Stimulated activated CD4-positive, alpha-beta T cell treated with anti-CD3 and anti-CD28 coated beads, Interleukin-1b, Interleukin-23, amount 100 ng/mL, for 24 hours (primary cell): ENCODE results near the gene SNX30.

ENCODE experiments used
- DNase-seq, 4 experiments: peaks; one replicate each; pipeline ENCODE4 v3.0.0-alpha.2; 2020; ENCODE audit warnings: low read depth in 4 of 4, low spot score in 1 of 4

The SNX30 gene

DNA sequence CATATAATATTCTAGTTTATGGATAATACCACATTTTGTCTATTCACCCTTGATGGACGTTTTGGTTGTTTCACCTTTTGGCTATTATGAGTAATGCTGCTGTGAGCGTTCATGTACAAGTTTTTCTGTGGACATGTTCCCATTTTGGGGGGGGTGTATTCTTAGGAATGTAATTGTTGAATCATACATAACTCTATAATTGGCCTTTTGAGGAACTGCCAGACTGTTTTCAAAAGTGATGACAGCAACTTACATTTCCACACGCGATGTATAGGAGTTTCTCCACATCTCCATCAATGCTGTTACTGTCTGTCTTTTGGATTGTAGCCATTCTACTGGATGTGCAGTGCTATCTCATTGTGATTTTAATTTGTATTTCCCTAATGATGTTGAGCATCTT is 70.3 kb downstream of the SNX30 start:
- no peak for DNase-seq

DNA sequence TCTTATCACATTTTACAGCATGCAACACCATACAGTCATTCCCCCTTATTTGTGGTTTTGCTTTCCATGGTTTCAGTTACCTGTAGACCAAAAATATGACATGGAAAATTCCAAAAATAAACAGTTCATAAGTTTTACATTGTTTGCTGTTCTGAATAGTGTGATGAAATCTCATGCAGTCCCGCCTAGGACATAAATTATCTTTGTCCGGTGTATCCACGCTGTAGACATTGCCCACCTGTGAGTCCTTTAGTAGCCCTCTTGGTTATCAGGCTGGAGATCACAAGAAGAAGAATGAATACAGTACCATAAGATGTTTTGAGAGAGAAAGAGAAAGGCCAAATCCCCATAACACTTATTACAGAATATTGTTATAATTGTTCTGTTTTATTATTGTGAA is 72.1 kb downstream of the SNX30 start:
- DNase-seq, result no peak

DNA sequence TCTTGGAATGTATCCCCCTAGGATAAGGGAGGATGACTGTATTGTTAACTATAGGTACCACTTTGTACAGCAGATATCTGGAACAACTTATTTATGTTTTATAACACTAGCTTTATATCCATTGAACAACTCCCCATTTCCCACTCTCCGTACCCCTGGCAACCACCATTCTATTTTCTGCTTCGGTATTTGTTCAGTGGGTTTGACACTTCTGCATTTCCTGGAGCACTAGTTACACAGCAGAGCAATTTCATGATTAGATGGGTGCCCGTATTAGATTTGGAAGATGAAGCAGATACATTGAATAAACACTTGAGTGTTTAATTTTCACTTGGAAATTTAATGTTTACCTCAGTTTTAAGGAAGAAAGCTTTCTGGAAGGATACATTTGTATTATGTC is 72.7 kb downstream of the SNX30 start:
- no peak for DNase-seq

DNA sequence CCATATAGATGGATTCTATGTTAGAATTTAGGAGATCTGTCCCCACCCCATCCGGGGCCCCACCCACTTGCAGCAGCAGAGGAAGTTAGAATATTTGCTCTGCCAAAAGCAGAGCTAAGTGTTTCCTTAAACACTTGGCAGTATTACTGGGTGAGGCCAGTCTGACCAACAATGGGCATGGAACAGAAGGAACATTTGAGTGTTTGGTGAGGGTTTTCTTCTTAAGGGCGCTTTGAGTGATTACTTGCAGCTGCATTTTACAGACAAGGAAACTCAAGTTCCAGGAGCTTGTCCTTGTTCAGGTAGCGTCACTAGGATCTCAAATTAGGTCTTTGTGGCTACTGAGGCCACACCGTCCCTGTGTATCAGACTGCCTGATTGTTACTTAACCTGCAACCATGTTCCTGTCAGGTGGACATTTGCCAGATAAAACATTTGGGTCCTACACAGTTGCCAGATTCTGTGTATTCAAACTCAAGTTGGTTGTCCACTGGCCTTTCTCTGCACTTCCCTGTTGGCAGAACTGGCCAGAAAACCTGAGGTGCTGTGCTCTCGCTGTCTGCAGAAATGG is 80.8 kb downstream of the SNX30 start:
- no peak for DNase-seq

DNA sequence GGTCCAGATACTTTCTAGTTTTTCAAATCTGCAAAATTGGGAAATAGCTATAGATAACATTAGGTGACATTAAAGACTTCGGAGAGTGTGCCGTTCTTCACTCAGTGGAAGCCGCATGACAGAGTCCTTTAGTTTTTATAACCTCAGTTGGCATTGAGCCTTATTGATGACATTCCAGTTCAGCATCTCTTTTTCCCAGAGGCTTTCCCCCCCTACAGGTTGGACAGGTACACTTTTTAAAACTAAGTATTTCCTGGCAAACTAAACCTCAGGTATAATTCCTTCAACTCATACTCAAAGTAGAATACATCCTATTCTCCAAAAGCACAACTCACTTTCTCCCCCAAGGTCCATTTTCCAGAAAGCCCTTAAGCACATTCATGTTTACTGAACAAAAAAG is 81.4 kb downstream of the SNX30 start:
- DNase-seq, result no peak

DNA sequence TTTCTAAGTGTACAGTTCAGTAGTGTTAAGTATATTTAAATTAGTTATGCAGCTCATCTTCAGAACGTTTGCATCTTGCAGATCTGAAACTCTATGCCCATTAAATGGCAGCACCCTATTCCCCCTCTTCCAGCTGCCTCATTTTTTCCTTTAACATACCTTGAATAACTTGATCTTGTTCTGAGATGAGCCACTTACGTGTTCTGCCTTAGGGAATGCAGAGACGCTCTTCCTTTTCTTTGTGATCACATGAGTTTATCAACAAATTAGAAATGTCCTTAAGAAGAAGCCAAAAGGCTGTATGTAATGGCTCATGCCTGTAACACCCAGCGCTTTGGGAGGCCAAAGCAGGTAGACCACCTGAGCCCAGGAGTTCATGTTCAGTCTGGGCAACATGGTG is 82.5 kb downstream of the SNX30 start:
- no peak for DNase-seq

DNA sequence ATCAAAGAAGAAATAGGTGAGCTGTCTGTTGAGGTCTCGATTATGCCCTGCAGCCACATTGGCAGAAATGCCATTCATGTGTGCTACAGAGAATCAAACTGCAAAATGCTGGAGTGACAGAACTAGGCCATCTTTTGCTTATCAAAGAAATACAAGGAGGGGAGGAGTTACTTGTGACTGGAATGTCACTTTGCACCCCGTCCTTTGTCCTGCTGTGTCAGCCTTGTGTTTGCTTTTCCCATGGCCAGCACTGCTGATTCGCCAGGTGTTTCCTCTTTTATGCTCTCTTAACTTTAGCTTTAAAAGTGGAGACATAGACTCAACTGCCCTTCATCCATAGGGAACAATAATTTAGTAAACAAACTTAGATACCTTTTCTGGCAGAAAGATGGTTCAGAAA is 85.8 kb downstream of the SNX30 start:
- DNase-seq, result no peak

DNA sequence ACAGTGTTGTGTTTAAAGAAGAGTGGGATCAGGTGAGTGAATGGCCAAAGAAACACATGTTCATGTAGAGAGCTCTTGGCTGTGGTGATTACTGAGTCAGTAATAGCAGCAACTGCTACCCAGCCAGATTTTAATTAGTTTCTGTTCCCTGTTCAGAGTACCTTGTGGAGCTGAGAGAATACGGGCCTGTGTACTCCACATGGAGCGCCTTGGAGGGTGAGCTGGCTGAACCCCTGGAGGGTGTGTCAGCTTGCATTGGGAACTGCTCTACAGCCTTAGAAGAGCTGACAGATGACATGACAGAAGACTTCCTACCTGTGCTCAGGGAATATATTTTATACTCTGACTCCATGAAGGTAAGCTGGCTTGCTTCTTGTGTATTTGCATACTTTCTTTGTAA is 87.8 kb downstream of the SNX30 start:
- DNase-seq, result no peak

DNA sequence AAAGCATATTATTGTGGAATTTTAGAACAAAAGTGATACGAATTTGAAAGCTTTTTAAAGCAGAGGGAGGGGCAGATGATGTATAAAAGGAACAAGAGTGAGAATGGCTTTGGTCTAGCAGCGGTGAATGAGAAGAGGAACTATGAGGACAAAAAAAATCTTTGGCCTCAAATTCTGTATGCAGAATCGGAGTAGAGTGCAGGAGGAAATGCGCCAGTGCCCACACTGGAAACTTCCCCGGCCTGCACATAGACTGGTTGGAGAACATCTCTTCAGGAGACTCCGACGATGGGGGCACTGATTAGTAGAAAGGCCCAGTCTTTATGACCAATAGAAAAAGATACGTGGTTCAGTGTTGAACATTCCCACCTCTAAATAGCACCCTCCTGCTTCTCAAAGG is 88.8 kb downstream of the SNX30 start:
- no peak for DNase-seq

DNA sequence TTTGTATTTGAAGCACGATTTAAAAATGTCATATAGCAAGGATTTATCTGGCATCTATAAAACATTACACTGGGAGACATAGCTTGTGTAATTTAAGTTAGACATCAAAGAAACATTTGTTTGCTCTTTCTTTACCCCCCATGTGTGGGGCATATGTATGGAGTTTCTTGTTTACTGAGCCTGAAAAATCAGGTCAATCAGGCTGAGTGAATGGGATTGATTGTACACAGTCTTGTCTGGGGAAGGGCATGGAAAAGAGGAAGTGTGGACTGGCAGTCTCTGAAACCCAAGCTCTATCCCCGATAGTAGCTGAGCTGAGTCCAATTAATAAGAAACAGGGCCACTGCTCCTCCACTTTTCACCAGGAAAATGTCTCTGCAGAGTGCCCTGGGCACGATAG is 90.7 kb downstream of the SNX30 start:
- no peak for DNase-seq

DNA sequence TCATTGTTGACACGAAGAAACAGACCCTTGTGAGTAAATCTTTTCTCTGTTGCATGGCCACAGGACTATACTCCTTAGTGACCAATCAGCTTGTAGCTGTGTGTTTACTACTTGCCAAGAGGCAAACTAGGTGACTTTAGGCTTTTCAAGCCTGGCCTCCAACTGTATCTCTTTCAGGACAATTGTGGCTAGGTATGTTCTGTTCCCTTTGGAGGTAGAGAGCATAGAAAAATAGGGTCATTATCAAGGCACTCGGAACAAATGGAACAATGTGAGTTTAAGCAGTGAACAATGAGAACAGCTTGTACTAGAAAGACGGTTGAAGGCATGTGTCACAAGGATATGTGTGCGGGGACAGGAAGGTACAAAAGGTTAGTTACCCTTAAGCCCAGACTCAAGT is 92.0 kb downstream of the SNX30 start:
- DNase-seq, result no peak

DNA sequence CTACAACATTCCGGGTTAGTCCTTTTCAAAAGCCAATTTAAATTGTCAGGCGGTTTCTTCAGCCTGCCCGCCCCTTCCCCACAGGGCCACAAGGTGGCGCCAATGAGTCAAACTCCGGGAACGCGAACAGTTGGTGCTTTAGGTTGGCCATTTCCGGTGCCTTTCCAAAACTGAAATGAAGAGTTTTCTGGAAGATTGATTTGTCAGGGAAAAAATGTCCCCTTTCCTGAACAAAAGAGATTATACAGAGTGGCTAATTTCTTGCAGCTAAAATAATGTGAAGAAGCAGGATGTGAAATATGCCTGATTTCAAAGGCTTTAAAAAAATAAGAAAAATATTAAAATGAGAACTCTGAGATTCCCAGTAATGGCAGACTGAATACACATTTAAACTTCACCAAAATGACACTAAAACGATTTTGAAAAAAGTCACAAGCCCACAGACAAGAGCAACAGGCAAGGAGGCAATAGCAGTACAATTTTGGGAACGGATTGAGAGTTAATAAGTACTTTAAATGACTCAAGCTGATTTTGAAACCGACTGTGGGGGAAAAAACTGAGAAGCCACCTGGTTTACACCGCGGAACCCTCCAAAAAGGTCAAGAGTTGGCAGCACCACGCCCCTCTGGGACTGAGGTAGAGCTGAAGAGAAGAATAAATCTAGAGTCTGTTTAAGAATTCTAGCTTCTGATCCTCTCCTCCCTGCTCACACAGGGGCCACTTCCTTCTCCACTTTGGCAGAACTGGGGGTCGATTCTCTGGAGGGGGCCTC is 94.4 kb downstream of the SNX30 start:
- DNase-seq, result peak; percentile 59 to 70 (median 62)

DNA sequence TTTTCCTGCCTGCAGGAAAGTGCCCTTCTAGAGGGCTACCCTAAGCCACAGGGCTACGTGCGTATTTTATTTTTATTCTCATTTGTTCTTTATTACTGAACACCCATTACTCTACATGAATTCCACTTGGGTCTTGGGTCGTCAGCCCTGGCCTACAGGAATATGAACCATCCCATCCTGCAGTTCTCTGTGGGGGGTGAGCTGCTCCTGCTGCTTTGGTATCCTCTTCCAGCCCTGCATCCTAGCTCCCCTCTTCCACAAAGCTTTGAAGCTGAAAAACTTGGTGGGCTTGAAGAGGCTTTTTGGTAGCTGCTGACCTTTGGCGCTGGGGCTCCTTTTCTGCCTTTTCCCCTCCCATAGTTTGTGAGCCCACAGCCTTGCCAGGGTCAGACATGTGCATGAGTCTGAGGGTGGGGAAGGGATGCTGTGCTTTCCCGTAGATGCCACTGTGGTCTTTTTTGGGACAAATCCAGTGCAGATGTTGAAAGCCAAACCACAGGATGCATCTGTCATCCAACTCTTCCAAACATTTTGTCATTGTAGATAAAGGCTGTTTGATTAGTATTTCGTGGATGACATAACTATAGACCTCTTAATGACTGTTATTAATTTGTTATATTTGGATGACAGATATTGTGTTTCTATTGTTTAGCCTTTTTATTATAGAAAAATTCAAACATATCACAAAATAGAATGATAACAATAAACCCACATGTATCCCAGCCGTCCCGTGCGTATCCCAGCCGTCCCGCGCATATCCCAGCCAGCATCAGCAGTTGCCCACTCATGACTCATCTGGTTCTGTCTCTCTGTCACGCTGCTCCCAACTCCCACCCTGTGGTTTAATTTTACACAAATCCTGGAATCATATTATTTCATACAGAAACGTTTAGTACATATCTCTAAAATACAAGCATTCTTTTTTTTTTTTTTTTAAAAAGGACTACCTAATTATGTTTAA is 96.2 kb downstream of the SNX30 start:
- DNase-seq, result no peak

DNA sequence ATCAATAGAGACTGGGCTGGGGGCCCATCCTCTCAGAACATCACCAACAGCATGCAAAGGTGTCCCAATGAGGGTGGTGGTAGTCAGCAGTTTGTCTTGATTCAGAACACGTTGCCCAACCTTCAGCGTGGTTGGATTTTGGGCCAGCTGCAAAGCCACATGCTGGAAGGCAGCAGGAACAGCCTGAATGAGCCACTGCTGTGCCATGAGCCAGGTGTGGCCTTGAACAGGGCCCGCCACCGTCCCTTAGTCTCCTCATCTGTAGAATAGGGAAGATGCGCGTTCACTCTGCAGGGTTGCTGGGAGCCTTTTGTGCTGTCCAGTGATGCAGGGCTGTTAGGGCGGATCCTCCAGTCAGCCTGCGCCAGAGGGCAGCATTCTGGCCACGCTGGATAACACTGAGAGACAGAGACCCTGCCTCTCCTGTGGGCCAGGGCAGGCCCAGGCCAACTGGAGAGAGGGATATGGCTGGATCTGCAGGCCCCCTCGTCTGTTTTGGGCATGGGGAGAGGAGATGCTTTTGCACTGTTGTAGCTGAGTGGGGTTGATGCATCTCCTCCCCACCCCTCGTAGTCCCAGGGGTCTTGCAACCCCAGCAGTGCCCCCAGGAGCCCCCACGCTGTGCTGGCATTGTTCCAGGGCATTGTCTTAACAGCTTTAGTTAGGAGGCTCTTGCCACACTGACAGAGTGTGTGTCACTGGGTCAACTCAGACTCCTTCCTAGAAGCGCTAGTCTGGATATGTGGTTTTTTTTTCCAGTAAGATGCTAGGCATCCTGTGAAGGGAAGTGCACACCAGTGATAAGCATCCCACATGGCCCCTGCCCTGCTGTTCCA is 98.0 kb downstream of the SNX30 start:
- no peak for DNase-seq

DNA sequence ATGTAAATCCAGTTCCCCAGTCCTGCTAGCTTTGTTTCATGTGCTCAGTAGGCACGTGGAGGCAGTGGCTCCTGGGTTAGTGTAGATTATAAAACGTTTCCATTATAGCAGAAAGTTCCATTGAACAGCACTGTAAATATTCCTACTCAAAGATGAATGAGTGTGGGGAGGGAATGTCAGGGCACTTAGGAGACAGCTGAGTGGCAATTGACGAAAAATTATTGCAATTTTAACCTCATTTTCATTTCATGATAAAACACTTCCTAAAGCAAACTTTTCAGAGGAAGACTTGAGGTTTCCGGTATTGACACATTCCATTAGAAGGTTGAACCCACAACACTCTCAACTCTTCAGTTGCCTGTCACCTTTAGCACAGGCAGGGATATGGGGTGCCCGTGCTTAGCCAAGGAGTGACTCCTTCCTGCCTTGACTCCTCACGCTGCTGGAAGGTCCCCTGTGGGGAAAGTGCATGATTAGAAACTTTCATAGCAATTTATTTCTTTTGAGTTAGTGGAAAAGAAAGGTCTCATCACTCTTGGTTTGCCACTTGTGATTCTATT is 98.9 kb downstream of the SNX30 start:
- DNase-seq, result peak in 1 of 4 experiments; percentile 5

DNA sequence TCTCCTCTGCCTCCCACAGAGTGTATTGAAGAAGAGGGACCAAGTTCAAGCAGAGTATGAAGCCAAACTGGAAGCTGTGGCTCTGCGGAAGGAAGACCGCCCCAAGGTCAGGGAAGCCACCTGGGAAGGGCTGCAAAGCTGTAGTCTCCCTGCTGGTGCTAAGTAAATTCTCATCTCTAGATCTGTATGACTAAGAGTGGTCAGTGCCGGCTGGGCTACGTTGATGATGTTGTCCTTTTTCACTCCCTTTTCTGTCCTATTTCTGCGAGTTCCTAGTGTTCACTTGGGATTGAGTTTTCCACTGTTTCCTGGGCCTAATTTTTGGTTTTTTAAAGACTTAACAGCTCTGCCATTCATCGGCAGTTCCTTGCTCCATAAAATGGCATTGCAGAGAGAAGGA is 100.3 kb downstream of the SNX30 start:
- DNase-seq, result no peak

DNA sequence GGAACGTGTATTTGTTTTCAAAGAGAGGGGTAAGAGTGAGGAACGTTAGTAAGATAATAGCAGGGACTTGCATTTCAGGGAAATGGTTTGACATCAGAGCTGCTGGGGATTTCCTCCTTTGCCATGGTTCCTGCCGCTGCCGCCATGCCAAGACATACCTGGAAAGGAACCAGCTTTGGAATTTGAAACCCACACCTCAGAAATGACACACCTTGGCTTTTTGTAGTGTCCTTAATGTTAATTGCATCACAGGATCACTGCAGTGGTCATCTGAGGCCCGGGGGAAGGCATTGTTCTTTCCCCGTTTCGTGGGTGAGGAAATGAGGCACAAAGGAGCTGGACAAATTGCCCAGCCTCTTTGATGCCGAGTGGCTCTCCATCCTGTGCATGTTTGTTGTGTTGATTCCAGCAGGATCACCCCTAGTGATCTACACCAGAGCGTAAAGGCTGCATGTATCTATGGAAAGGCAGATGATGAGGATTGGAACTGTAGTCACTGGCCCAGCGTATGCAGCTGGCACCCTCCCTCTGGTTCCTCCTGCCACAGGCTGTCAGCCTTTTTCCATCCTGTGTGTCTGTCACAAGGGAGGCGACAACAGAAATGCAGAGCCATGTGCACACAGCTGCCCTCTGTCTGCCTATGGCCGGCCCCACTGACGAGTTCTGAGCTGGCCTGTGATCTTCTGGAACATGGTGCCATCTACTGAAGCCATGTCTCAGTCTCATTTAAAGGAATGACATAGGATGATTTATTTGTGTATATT is 102.4 kb downstream of the SNX30 start:
- DNase-seq, result no peak

DNA sequence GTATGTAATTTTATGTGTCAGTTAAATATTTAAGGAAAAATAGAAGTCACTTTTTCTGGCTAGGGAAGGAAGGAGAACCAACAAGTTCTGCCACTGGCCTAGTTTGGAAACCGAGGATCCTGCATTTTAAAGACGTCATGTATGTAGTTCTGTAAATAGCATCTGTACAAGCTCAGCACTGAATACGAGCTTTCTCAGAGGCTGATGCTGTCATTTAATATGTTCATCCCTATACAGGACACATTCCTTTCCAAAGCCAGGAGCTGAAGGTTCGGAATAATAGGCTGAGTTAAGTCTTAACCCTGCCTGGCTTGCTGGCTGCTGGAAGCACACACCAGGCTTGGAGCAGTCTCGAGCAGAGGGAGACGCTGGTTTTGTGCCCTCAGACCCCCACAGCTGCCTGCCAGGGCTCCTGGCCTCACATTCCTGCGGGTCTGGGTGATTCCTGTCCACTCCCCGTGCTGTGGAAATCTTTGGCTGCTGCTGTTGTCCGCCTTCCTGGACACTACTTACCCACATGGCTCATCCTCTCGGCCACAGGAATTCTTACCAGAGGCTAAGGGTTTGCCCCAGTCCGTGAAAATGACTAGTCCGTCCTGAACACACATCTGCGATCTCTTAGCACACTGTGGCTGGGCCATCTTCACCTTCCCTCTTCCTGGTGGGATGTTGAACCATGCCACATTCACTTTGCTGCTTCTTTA is 103.5 kb downstream of the SNX30 start:
- DNase-seq, result no peak

DNA sequence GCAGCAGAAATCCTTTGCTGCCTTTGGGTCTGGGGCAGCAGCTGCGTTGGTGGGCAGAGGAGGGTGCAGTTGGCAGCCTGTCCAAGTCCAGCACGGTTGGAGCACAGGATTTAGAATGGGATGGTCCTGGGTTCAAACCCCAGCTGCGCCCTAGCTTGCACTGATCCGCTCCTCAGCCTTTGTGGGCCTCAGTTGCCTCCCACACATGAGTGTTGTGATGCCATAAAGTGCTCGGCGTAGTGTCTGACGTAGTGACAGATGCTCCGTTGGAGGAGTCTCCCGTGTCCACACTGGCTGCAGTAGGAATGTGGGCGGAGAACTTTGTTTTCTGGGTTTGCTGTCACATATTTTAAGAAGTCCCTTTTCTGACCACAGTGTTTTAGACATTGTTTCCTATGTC is 104.1 kb downstream of the SNX30 start:
- DNase-seq, result no peak
